A172 (cell line): ENCODE results near the gene IL36B. TPM values are rescaled to one million over a fixed set of nuclear protein-coding genes. Genes with fewer than 3 reads are reported as not detected.

Experiments used
- DNase-seq: peaks from one replicate; pipeline ENCODE4 v3.0.0-alpha.2; 2015; ENCODE audit warnings: low spot score
- total RNA-seq: library from RNA; depleted of rRNA; stranded (reverse); fragments of >200 nt; shearing (Covaris generic); gene quantifications from 2 replicates; pipeline ENCODE4 v1.2.3, GENCODE V29; 2014

The IL36B gene
- total RNA-seq, 1 experiment from 2014 or later = 0.19 TPM

GRCh38 chr2:113076954-113077669 lies 24.4 kb upstream of the IL36B start:
- DNase-seq = no peak

DNA sequence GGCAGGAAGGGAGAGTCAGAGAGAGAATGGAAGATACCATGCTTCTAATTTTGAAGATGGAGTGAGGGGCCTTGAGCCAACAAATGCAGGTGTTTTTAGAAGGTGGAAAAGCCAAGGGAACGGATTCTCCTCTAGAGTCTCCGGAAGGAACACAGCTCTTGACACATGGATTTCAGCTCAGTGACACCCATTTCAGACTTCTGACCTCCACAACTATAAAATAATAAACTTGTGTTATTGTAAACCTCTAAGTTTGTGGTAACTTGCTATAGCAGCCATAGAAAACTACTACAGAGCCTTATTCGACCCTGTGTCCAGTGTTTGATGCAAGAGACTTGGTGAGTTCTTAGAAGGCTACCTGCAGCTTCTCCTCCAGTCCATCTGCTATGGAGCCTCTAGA lies 22.9 kb upstream of the IL36B start:
- no peak for DNase-seq

DNA sequence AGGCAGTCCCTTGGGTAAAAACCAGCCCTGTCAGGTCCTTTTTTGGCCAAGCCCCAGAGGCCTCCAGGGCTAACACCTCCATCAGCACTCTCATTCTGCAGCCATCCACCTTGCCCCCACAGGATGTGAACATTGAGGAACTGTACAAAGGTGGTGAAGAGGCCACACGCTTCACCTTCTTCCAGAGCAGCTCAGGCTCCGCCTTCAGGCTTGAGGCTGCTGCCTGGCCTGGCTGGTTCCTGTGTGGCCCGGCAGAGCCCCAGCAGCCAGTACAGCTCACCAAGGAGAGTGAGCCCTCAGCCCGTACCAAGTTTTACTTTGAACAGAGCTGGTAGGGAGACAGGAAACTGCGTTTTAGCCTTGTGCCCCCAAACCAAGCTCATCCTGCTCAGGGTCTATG lies 22.4 kb upstream of the IL36B start:
- no peak for DNase-seq

GRCh38 chr2:113073325-113073834 lies 20.7 kb upstream of the IL36B start:
- DNase-seq = peak; percentile 29

- DNase-seq = peak; percentile 46
Observed at GRCh38 chr2:113072584-113072983, 19.9 kb upstream of the IL36B start.

GRCh38 chr2:113070606-113070975 lies 17.9 kb upstream of the IL36B start:
- no peak for DNase-seq

DNA sequence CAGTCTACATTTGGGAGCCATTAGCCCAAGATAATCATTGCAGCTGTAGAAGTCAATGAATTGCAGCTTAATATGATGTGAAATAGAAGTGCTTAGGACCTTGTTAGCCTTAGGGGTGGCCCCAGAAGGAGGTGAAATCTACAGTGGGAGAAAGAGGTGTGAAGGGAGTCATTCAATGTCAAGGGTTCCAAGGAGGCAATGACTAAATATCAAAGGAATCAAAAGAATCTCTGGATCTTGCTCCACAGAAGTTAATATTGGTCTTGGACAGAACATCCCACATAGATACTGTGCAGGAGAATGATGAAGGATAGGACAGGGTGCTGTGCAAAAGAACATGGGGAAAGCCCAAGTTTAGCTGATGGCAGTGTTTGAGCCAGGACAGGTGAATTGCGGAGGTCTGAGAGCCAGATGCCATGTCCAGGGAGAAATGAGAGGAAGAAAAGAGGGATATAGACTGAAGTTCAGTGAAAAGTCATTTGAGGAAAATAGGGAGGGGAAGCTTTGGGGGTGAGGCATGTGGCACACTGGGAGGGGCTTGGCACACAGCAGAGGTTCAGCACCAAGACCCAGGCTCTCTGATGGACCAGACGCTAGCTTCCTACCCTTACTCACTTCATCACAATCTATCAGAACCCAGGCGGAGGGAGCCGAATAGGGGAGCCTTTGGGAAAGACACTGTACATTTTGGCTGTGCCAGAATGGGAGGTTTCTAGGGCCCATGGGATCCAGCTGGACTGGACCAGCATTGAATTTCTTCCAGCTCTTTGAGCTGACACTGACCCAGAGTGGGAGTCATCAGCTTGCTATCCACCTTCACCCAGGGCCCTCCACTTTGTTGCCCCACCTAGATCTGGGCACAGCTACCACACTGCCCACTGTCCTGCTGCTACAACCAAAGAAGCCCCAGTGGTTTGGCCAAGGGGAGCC lies 17.3 kb upstream of the IL36B start:
- peak; percentile 65 for DNase-seq

DNA sequence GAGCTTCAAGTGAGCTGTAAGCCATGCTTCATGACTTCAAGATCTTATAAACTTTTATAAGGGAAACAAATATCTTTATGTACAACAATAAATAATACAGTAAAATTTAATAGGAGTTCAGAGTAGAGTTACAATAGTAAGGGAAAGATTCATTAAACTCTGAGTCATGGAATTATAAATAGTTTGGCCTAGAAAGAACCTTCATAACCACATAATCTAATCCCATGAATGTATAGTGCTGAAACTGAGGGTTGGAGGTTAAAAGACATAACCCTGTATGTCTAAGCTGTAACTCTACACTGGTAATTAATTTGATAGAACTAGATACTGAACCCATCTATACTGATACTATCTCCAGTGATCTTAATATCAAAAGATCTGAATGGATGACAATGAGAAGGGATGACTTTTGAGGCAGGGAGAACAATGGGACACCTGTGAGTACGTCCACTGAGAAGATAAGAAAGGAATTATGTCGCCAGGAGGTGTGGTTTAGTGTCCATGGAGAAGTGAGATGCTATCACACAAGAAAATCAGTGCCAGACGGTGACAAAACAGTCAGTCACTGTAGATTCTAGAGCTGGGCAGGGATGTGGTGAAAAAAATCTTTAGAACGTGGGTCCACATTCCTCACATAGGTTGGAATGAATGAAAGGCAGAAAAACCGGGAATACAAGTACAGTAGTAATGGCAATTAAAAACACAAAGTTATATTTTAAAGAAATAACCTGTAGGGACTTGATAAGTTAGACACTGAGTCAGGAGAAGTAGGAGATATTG lies 16.2 kb upstream of the IL36B start:
- peak; percentile 86 for DNase-seq

- DNase-seq = no peak
Observed at GRCh38 chr2:113068249-113068648, 15.6 kb upstream of the IL36B start.

GRCh38 chr2:113067681-113068080 lies 15.0 kb upstream of the IL36B start, which contains the start of gene IL1F10:
TSS of gene IL1F10 (plus strand) at chr2:113067970. CDS start at chr2:113072739, 4,769 bp downstream.
- no peak for DNase-seq

DNA sequence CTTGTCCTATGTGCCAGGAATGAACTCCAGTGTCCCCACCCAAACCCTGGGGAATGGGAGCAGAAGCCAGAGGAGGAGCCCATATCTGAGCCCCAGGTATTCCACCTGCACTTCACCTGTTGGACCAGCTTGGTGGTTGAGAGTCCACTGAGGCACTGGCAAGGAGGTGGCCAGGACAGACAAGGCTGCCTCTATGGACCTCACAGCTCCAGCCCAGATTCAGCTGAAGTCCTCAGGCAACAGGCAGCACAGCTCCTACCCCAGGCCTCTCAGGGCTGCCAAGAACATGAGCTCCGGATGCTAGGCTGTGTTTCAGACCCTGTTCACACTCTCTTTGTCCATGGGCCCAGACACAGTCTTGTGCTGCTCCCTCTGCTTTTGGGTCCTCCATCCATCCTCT lies 12.2 kb upstream of the IL36B start:
- DNase-seq = no peak

DNA sequence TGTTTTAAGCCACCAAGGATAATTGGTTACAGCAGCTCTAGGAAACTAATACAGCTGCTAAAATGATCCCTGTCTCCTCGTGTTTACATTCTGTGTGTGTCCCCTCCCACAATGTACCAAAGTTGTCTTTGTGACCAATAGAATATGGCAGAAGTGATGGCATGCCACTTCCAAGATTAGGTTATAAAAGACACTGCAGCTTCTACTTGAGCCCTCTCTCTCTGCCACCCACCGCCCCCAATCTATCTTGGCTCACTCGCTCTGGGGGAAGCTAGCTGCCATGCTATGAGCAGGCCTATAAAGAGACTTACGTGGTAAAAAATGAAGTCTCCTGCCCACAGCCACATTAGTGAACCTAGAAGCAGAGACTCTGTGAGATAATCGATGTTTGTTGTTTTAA lies 11.6 kb upstream of the IL36B start:
- DNase-seq = no peak

GRCh38 chr2:113061896-113062770 lies 9.5 kb upstream of the IL36B start:
- DNase-seq = no peak

DNA sequence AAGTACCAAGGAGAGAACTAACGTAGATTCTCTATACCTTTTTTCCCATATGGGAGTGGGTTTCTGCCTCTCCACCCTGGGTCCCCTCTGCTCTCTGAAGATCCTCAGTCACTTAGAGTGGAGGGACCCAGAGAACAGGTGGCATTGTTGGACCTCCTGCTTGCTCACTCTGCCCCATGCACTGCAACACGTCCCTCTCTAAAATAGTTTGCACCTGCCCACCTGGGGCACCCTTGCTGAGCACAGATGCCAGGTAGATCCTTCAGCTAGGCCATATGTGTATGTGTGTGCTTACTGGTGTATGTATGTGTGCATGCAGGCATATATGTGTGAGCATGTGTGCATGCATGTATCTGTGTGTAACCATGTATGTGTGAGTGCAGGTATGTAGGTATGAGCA lies 8.6 kb upstream of the IL36B start:
- DNase-seq = no peak

GRCh38 chr2:113060796-113061195 lies 8.1 kb upstream of the IL36B start:
- no peak for DNase-seq

DNA sequence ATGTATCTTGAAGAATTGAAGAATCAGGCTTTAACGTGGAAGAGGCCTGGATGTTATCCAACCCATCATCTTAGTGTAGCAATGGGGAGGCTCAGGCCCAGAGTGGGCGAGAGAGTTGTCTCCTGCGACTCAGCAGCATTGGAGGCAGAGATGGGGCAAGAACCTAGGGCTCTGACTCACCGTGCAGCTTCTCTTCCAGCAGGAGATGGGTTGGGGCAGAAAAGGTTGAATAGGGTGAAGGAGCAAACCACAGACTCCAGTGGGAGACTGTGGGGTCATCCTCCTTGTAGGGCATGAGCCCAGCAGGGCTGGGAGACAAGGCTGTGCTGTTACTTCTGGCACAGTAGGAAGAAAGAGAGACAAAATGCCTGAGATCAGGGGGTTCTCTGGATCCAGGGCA lies 7.7 kb upstream of the IL36B start:
- no peak for DNase-seq

DNA sequence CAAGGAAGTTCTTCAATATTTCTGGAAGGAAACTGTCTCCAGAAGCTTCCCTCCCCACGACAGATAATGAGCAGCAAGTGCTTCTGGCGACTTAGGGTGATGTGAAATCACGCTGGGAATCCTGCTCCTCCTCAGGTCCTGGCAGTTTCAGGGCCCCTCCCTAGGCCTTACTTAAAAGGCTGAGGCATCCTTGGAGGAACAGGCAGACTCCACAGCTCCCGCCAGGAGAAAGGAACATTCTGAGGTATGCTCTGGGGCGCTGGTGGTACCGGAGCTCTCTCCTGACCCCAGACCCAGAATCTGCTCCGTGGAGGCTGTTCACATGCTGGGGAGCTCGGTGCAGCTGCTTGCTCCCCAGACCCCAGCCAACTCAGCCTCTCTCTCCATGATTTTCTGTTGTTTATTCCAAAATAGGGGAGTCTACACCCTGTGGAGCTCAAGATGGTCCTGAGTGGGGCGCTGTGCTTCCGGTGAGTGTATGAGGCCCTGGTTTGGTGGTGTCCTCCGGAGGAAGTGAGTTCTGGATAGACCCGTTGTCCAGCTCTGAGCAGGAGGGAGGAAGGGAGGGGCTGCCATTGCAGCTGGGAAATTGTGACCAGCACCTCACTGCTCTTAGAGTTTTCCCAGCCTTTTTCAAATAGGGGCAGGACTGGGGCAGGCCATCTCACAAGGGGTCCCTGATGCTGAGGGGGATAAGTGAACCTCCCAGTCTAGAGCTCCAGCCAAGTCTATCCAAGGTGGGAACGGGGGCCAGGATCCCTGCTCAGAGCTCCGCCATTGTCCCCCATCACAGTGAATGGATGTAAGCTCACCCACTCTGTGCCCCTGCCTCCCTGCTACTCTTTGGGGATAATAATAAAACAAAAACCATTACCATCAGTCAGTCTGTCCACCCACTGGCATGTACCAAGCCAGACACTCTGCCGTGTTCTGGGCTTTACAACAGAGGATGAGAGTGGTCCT lies 6.6 kb upstream of the IL36B start, which contains the start of gene IL36RN:
Gene IL36RN (plus strand): TSS at position 201 of the 963 bp plus-strand sequence. CDS start 241 bp downstream, at position 442.
- DNase-seq = no peak

- no peak for DNase-seq
Observed at GRCh38 chr2:113058411-113058994, 5.8 kb upstream of the IL36B start.

GRCh38 chr2:113057117-113057516 lies 4.5 kb upstream of the IL36B start:
- no peak for DNase-seq
